HG03039 (cell line): ENCODE results near the gene LATS1.
"Not testable (repeated sequence)": the region's sequence is repeated elsewhere in the genome, so short reads cannot be mapped to it uniquely, and the experiment has no call there.

ENCODE experiments used
- ATAC-seq: cut with Tn5 transposase; IDR thresholded peaks from one replicate; pipeline ENCODE4 v1.9.1; 2021; ENCODE audit warnings: mild to moderate bottlenecking, moderate library complexity; ENCODE audit not compliant: unreplicated experiment

Gene LATS1

GRCh38 chr6:149729824-149730223 lies 11.9 kb upstream of the LATS1 start:
- ATAC-seq = no peak

- ATAC-seq = no peak
Measured at GRCh38 chr6:149728499-149729234, 10.8 kb upstream of the LATS1 start.

- no peak for ATAC-seq
Measured at GRCh38 chr6:149727793-149728498, 10.0 kb upstream of the LATS1 start.

GRCh38 chr6:149725785-149726184 lies 7.9 kb upstream of the LATS1 start:
- ATAC-seq = no peak

GRCh38 chr6:149723771-149724417 lies 6.0 kb upstream of the LATS1 start:
- ATAC-seq = no peak

- ATAC-seq = no peak
Measured at GRCh38 chr6:149723262-149723661, 5.4 kb upstream of the LATS1 start.

- no peak for ATAC-seq
Measured at GRCh38 chr6:149719531-149719930, 1.6 kb upstream of the LATS1 start.

GRCh38 chr6:149717255-149717587 lies 680 bp downstream of the LATS1 start:
- no peak for ATAC-seq

GRCh38 chr6:149716181-149716963 lies 1.5 kb downstream of the LATS1 start:
- ATAC-seq = no peak

GRCh38 chr6:149714442-149714841 lies 3.5 kb downstream of the LATS1 start:
- ATAC-seq = no peak

GRCh38 chr6:149711711-149712110 lies 6.2 kb downstream of the LATS1 start:
- ATAC-seq = no peak

- no peak for ATAC-seq
Measured at GRCh38 chr6:149701714-149702113, 16.2 kb downstream of the LATS1 start.

GRCh38 chr6:149699150-149699549 lies 18.8 kb downstream of the LATS1 start:
- ATAC-seq = no peak

- ATAC-seq = no peak
Measured at GRCh38 chr6:149698175-149698574, 19.7 kb downstream of the LATS1 start.

- no peak for ATAC-seq
Measured at GRCh38 chr6:149696901-149697300, 21.0 kb downstream of the LATS1 start.

- no peak for ATAC-seq
Measured at GRCh38 chr6:149694921-149695320, 23.0 kb downstream of the LATS1 start.

GRCh38 chr6:149691201-149691600 lies 26.7 kb downstream of the LATS1 start:
- ATAC-seq = no peak

GRCh38 chr6:149686230-149686629 lies 31.7 kb downstream of the LATS1 start:
- no peak for ATAC-seq

GRCh38 chr6:149683256-149683859 lies 34.5 kb downstream of the LATS1 start:
- no peak for ATAC-seq

- not testable (repeated sequence) for ATAC-seq
Measured at GRCh38 chr6:149681845-149682244, 36.1 kb downstream of the LATS1 start.

GRCh38 chr6:149681209-149681608 lies 36.7 kb downstream of the LATS1 start:
- ATAC-seq = no peak
